Breast epithelium (tissue), 4 donors: ENCODE results near the gene WNT1. TPM values are rescaled to one million over a fixed set of nuclear protein-coding genes. Genes with fewer than 3 reads are reported as not detected.
A peak's percentile ranks its signal among the peaks of the same experiment; 100 is the strongest.

ENCODE experiments used
- DNase-seq, 2 donors: peaks; one replicate each; pipeline ENCODE4 v3.0.0-alpha.2; 2019; ENCODE audit warnings: low spot score in 2 of 2
- H3K27ac ChIP-seq, 2 donors: fragments of 200-600 bp; sonication (generic) in 1 of 2; one replicate each; pipeline ENCODE4 v1.5.1; 2016 to 2019; ENCODE audit warnings: mild to moderate bottlenecking in 1 of 2
- H3K27me3 ChIP-seq, 2 donors: fragments of 200-600 bp; sonication (generic) in 1 of 2; one replicate each; pipeline versions ENCODE4 v1.5.1 to v1.6.0; 2017 to 2019; ENCODE audit warnings: control low read depth in 1 of 2, mild to moderate bottlenecking in 1 of 2
- H3K36me3 ChIP-seq: fragments of 200-600 bp; one replicate; pipeline ENCODE4 v1.5.1; 2019
- H3K4me1 ChIP-seq, 2 donors: fragments of 200-600 bp; sonication (generic); one replicate each; pipeline ENCODE4 v1.5.1; 2016 to 2019; ENCODE audit warnings: control low read depth in 1 of 2
- H3K4me3 ChIP-seq, 3 donors: fragments of 200-600 bp; sonication (generic); 1 replicate in 2 of 3; 2 replicates in 1 of 3; pipeline ENCODE4 v1.5.1; 2016 to 2019; ENCODE audit warnings: mild to moderate bottlenecking in 3 of 3, moderate library complexity in 2 of 3
- H3K9me3 ChIP-seq, 2 donors: fragments of 200-600 bp; sonication (generic) in 1 of 2; one replicate each; pipeline ENCODE4 v1.5.1; 2016 to 2019; ENCODE audit warnings: control low read depth in 1 of 2
- POLR2A ChIP-seq: fragments of 450-650 bp; IDR thresholded peaks from one replicate; pipeline ENCODE4 v1.6.1; 2016; ENCODE audit warnings: antibody characterized with exemption, mild to moderate bottlenecking, moderate library complexity
- POLR2AphosphoS5 ChIP-seq, 3 donors: sonication (generic); formaldehyde crosslinking; IDR thresholded peaks; one replicate each; pipeline ENCODE4 v1.6.1; 2017; ENCODE audit warnings: antibody characterized with exemption in 3 of 3
- intact Hi-C: fragments of 100-400 bp; cut with DNase I; formaldehyde crosslinking; loops from one replicate; pipeline ENCODE4 v1.15.1; 2023; ENCODE audit warnings: low total_unique reads
- total RNA-seq, 3 donors: library from RNA; depleted of rRNA; stranded (reverse); fragments of >200 nt; gene quantifications; one replicate each; pipeline ENCODE4 v1.1.0, GENCODE V29; 2016
- TF ChIP-seq, protein P1 (sequence below), 3 donors: fragments of 450-650 bp; IDR thresholded peaks; one replicate each; pipeline ENCODE4 v1.5.1; 2016 to 2017; ENCODE audit warnings: antibody characterized with exemption in 3 of 3, mild to moderate bottlenecking in 3 of 3, moderate library complexity in 3 of 3

Gene WNT1
- total RNA-seq, 3 donors from 2014 or later = not detected

DNA sequence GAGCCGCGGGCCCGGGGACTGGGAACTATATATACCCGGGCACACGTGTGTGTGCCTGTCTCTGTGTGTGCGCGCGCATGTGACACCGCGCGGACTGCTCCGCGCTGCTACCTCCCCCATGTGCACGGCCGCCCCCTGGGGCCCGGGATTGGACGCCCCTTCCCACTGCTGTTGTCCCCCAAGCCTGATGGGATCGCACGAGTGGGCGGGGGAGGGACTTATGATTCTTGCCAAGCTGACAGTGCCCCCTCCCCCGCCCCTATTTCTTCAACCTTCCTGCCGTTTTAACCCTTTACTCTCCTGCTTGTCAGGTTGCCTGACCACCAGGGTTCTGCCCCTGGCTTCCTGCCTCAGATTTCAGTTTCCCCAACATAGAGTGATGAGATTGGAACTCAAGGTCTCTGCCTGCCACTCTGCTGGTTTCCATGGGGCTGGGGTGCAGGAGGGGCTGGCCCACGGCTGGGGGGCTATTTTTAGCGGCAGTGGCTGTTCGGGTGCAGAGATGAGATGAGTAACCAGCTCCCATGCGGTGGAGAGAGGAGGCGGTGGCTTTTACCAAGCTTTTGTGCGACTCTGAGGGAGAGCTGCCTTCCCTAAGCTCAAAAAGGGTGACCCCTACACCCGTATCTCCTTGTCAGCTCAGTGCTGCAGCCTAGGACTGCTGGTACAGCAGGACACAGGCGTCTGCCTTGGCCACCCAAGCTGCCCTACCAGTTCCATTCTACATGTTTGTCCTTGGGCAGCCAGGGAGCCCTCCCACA lies 21.4 kb downstream of the WNT1 start, which contains the start of gene DDN:
Gene DDN (minus strand): TSS at position 5 of the 761 bp plus-strand sequence. CDS start 88 bp downstream, outside the sequence.
- H3K27me3 ChIP-seq = peaks cover 0 to 11% of the 10 kb centered on the region in 2 donors
- TF ChIP-seq POLR2A = no peak
- TF ChIP-seq POLR2AphosphoS5 (IDR thresholded peaks at IDR 0.05) = no peak
- TF ChIP-seq, protein P1, sequence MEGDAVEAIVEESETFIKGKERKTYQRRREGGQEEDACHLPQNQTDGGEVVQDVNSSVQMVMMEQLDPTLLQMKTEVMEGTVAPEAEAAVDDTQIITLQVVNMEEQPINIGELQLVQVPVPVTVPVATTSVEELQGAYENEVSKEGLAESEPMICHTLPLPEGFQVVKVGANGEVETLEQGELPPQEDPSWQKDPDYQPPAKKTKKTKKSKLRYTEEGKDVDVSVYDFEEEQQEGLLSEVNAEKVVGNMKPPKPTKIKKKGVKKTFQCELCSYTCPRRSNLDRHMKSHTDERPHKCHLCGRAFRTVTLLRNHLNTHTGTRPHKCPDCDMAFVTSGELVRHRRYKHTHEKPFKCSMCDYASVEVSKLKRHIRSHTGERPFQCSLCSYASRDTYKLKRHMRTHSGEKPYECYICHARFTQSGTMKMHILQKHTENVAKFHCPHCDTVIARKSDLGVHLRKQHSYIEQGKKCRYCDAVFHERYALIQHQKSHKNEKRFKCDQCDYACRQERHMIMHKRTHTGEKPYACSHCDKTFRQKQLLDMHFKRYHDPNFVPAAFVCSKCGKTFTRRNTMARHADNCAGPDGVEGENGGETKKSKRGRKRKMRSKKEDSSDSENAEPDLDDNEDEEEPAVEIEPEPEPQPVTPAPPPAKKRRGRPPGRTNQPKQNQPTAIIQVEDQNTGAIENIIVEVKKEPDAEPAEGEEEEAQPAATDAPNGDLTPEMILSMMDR (IDR thresholded peaks at IDR 0.05) = no peak
- intact Hi-C loops = no loop called here
- H3K36me3 ChIP-seq = no peaks in the 10 kb centered on the region
- H3K4me1 ChIP-seq = peaks cover 3 to 12% of the 10 kb centered on the region in 2 donors
- H3K9me3 ChIP-seq = no peaks in the 10 kb centered on the region
- no peak within 1 kb of the TSS for H3K27ac ChIP-seq
- H3K4me3 ChIP-seq = peak within 1 kb of the TSS; percentile 39 to 73 (median 57)
- no peak for DNase-seq

DNA sequence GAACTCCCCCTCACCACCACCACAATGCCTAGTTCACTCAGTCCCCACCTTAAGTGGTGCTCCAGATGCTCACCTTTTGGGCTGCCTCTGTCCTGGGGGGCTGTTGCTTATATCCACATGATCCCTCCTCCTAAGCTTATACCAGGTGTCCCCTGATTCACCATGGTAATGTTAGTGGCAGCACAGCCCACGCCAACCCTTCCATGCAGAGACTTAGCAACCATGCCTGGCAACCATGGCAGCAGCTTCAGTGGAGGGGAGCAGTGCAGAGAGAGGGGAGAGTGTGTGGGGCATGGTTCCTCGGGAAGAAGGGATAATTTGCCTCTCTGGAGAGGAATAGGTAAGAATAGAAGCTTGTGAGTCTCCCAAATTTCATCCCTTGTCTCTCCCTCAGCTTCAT lies 22.2 kb downstream of the WNT1 start:
- peaks cover 3 to 12% of the 10 kb centered on the region in 2 donors for H3K4me1 ChIP-seq
- H3K36me3 ChIP-seq = no peaks in the 10 kb centered on the region
- TF ChIP-seq, protein P1 (IDR thresholded peaks at IDR 0.05) = no peak
- TF ChIP-seq POLR2AphosphoS5 (IDR thresholded peaks at IDR 0.05) (no peak), POLR2A (no peak)
- H3K9me3 ChIP-seq = no peaks in the 10 kb centered on the region
- no peak for DNase-seq
- no peak overlapping the region for H3K4me3 ChIP-seq
- H3K27ac ChIP-seq = no peak overlapping the region
- H3K27me3 ChIP-seq = peaks cover 0 to 4% of the 10 kb centered on the region in 2 donors
- intact Hi-C loops = no loop called here

DNA sequence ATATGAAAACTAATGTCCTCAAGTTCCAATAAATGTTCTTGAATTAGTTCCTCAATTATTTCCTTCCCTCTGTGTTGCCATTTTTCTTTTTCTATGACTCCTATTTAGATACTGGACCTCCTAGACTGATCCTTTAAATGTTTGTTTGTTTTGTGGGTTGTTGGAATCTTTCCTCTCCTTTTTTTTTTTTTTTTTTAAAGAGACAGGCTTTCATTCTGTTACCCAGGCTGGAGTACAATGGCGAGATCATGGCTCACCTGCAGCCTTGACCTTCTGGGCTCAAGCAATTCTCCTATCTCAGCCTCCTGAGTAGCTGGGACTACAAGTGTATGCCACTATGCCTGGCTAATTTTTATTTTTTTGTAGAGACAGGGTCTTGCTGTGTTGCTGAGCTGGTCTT lies 30.8 kb downstream of the WNT1 start:
- Histone ChIP-seq H3K27ac (no peak overlapping the region), H3K4me1 (no peaks in the 10 kb centered on the region), H3K9me3 (no peaks in the 10 kb centered on the region), H3K36me3 (no peaks in the 10 kb centered on the region), H3K27me3 (no peaks in the 10 kb centered on the region), H3K4me3 (no peak overlapping the region)
- TF ChIP-seq, protein P1 (IDR thresholded peaks at IDR 0.05) = no peak
- no peak for TF ChIP-seq POLR2A
- no peak for TF ChIP-seq POLR2AphosphoS5 (IDR thresholded peaks at IDR 0.05)
- intact Hi-C loops = no loop called here
- no peak for DNase-seq

DNA sequence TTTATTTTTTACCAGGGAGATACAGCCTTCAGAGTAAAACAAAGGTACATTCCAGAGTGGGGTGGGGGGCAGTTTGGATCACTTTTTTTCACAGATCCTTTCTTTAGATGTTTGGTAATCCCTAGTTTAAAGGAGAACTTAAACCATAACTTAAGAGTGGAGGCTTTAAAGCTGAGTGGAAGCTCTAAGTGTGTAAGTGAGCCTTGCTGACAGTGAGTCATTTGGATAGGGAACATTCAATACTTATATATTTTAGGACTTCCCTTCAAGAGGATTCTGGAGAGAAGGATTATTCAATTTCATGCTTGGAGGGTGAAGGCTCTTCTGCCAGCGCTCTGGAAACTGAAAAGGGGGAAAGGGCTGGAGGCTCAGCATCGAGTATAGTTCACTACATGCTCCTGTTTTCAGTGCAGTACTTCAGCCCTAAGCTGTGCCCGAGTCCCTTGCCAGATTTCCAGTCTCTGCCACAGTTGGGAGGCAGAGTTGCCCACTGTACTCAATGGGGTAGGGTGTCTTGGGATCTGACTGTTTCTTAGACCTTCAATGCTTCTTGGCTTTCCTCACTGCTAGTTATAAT lies 32.1 kb downstream of the WNT1 start:
- Histone ChIP-seq H3K36me3 (no peaks in the 10 kb centered on the region), H3K4me3 (no peak overlapping the region)
- intact Hi-C loops = no loop called here

More for the DNA sequence above, 32.1 kb downstream of the WNT1 start:
- TF ChIP-seq, protein P1 (IDR thresholded peaks at IDR 0.05) = no peak
- no peak for TF ChIP-seq POLR2AphosphoS5 (IDR thresholded peaks at IDR 0.05)
- no peak for TF ChIP-seq POLR2A
- DNase-seq = no peak
- no peak overlapping the region for H3K27ac ChIP-seq
- H3K4me1 ChIP-seq = no peaks in the 10 kb centered on the region
- H3K9me3 ChIP-seq = no peaks in the 10 kb centered on the region
- H3K27me3 ChIP-seq = no peaks in the 10 kb centered on the region
